Lung (tissue), 12 donors: ENCODE data around the gene MCRIP1. TPM values are rescaled to one million over a fixed set of nuclear protein-coding genes. Genes with fewer than 3 reads are reported as not detected.

ENCODE experiments used
- ATAC-seq: fragments of 200-7000 bp; cut with Tn5 transposase; one replicate; pipeline ENCODE4 v1.9.1; 2020; ENCODE audit warnings: moderate number of reproducible peaks; ENCODE audit not compliant: insufficient read depth, low FRiP score
- DNase-seq, 3 donors: peaks; one replicate each; pipeline ENCODE4 v3.0.0-alpha.2; 2013 to 2017
- H3K27ac ChIP-seq, 2 donors: one replicate each; pipeline ENCODE4 v1.5.1; 2013; ENCODE audit warnings: mild to moderate bottlenecking in 2 of 2, moderate library complexity in 2 of 2, control low read depth in 1 of 2, inconsistent platforms in 1 of 2, low read depth in 1 of 2, low read length in 1 of 2
- H3K27me3 ChIP-seq, 3 donors: one replicate each; pipeline ENCODE4 v1.5.1; 2013; ENCODE audit warnings: low read length in 2 of 3; ENCODE audit not compliant: control insufficient read depth in 3 of 3, insufficient read depth in 3 of 3
- H3K36me3 ChIP-seq, 4 donors: one replicate each; pipeline ENCODE4 v1.5.1; 2013; ENCODE audit warnings: low read length in 4 of 4, mild to moderate bottlenecking in 1 of 4, moderate library complexity in 1 of 4; ENCODE audit not compliant: control insufficient read depth in 4 of 4, insufficient read depth in 4 of 4
- H3K4me1 ChIP-seq, 5 donors: one replicate each; pipeline ENCODE4 v1.5.1; 2013; ENCODE audit warnings: low read length in 5 of 5, mild to moderate bottlenecking in 2 of 5, moderate library complexity in 1 of 5; ENCODE audit not compliant: control insufficient read depth in 5 of 5, insufficient read depth in 5 of 5
- H3K4me3 ChIP-seq: one replicate; pipeline ENCODE4 v1.5.1; 2013; ENCODE audit warnings: mild to moderate bottlenecking, control low read depth, moderate library complexity
- H3K9ac ChIP-seq, 2 donors: one replicate each; pipeline ENCODE4 v1.5.1; 2013; ENCODE audit warnings: low read length in 2 of 2, control low read depth in 1 of 2; ENCODE audit not compliant: insufficient read depth in 1 of 2
- H3K9me3 ChIP-seq, 4 donors: one replicate each; pipeline ENCODE4 v1.5.1; 2013; ENCODE audit warnings: low read length in 3 of 4, mild to moderate bottlenecking in 1 of 4, moderate library complexity in 1 of 4; ENCODE audit not compliant: control insufficient read depth in 4 of 4, insufficient read depth in 3 of 4
- WGBS, 2 donors: extraction: QIAGEN DNeasy Blood & Tissue Kit; methylation state at CpG; one replicate each; pipeline ENCODE4 v1.1.7; 2013; 5-methylcytosine and 5-hydroxymethylcytosine counted together
- polyA plus RNA-seq, 2 donors: library from polyadenylated mRNA; stranded (reverse); fragments of 200-250 nt; gene quantifications; one replicate each; pipeline ENCODE4 v1.2.1, GENCODE V29; 2013
- total RNA-seq, 2 donors: library from RNA; depleted of rRNA in 1 of 2; stranded (reverse); fragments of >200 nt in 1 of 2; gene quantifications; one replicate each; pipeline ENCODE4 v1.2.1, GENCODE V29; 2014 to 2021
- TF ChIP-seq, protein P1 (sequence below): IDR thresholded peaks from 2 replicates; pipeline ENCODE4 v1.5.1; 2012; ENCODE audit warnings: mild to moderate bottlenecking; ENCODE audit errors: control extremely low read depth, extremely low read depth
- donor health status: control.
- donor health status: control.
- donor health status: Bipolar disorder and iron deficiency.
- donor health status: healthy.
- donor health status: DM: yes; HTN: yes; CAD: no.

The MCRIP1 gene
- total and polyA plus RNA-seq, 4 donors = 47.6 to 188 (median 106) TPM

DNA sequence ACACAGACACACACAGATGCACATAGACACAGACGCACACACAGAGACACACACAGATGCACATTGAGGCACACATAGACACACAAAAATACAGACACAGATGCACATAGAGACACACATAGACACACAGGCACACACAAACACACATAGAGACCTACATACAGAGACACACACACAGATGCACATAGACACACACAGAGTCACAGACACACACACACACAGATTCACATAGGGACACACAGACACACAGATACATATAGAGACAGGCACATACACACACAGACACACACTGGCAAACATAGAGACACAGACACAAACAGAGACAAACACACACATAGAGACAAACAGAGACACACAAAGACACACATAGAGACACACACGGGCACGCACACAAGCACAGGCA is 39.0 kb downstream of the MCRIP1 start:
- TF ChIP-seq, protein P1, sequence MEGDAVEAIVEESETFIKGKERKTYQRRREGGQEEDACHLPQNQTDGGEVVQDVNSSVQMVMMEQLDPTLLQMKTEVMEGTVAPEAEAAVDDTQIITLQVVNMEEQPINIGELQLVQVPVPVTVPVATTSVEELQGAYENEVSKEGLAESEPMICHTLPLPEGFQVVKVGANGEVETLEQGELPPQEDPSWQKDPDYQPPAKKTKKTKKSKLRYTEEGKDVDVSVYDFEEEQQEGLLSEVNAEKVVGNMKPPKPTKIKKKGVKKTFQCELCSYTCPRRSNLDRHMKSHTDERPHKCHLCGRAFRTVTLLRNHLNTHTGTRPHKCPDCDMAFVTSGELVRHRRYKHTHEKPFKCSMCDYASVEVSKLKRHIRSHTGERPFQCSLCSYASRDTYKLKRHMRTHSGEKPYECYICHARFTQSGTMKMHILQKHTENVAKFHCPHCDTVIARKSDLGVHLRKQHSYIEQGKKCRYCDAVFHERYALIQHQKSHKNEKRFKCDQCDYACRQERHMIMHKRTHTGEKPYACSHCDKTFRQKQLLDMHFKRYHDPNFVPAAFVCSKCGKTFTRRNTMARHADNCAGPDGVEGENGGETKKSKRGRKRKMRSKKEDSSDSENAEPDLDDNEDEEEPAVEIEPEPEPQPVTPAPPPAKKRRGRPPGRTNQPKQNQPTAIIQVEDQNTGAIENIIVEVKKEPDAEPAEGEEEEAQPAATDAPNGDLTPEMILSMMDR = no peak
- Histone ChIP-seq H3K9me3 (no peaks in the 10 kb centered on the region), H3K9ac (no peak overlapping the region), H3K27ac (no peak overlapping the region), H3K4me1 (no peaks in the 10 kb centered on the region), H3K27me3 (peaks cover 0 to 10% (median 0%) of the 10 kb centered on the region in 3 donors), H3K36me3 (no peaks in the 10 kb centered on the region), H3K4me3 (no peak overlapping the region)
- ATAC-seq (no peak), DNase-seq (no peak)
- WGBS, 2 donors = 84 to 86% methylated on average over 3 of the region's 3 CpGs

DNA sequence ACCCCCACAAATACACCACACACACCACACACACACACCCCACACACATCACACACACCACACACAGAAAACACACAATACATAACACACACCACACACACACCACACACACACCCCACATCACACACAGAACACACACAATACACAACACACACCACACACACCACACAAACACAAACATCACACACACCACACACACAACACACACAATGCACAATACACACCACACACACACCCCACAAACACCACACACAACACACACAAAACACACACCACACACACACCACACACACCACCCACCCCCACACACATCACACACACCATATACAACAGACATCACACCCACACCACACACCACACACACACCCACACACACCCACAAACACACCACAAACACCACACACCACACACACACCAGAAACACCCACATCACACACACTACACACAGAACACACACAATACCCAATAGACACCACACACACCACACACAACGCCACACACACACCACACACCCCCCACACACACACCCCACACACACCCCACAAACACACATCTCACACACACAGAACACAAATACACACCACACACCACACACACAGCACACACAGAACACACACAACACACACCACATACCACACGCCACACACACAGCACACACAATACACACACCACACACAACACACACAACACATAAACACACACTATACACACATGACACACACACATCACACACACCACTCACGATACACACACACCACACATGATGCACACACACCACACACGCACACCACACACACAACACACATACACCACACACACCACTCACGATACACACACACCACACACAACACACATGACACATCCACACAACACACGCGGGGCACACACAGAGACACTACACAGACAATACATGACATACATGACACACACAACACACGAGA is 40.1 kb downstream of the MCRIP1 start:
- TF ChIP-seq, protein P1 = no peak
- DNase-seq (no peak), ATAC-seq (no peak)
- peaks cover 0 to 10% (median 0%) of the 10 kb centered on the region in 3 donors for H3K27me3 ChIP-seq
- H3K36me3 ChIP-seq = no peaks in the 10 kb centered on the region
- no peak overlapping the region for H3K4me3 ChIP-seq
- no peaks in the 10 kb centered on the region for H3K4me1 ChIP-seq
- no peak overlapping the region for H3K9ac ChIP-seq
- H3K9me3 ChIP-seq = no peaks in the 10 kb centered on the region
- H3K27ac ChIP-seq = no peak overlapping the region
- WGBS, 2 donors = 94% methylated on average over 8 of the region's 8 CpGs

Other genes starting within 250 kb of the MCRIP1 start
- gene NPLOC4, start 196.2 kb downstream of the MCRIP1 start, total RNA-seq = 10 to 100 TPM; 47.8 to 98.0 TPM
- gene NPLOC4, start 196.2 kb downstream of the MCRIP1 start, polyA plus RNA-seq = 10 to 100 TPM; 30.1 to 54.8 TPM
- 1 to 10 TPM; 1.4 to 4.7 TPM for gene TSPAN10, start 196.1 kb downstream of the MCRIP1 start, total RNA-seq
- gene TSPAN10, start 196.1 kb downstream of the MCRIP1 start, polyA plus RNA-seq = under 1 TPM; 0.61 to 0.85 TPM
- 1 to 10 TPM in 1 of 2 donors, not detected in 1; 1.8 TPM for gene PDE6G, start 176.7 kb downstream of the MCRIP1 start, total RNA-seq
- 1 to 10 TPM; 1.8 to 2.1 TPM for gene PDE6G, start 176.7 kb downstream of the MCRIP1 start, polyA plus RNA-seq
- gene OXLD1, start 166.7 kb downstream of the MCRIP1 start, total RNA-seq = 10 to 100 TPM in 1 of 2 donors, 1 to 10 TPM in 1; 8.9 to 35.1 TPM
- gene OXLD1, start 166.7 kb downstream of the MCRIP1 start, polyA plus RNA-seq = 10 to 100 TPM; 61.3 to 77.7 TPM
- gene CCDC137, start 166.6 kb downstream of the MCRIP1 start, total RNA-seq = 10 to 100 TPM; 10.2 to 23.6 TPM
- 10 to 100 TPM; 16.6 to 16.8 TPM for gene CCDC137, start 166.6 kb downstream of the MCRIP1 start, polyA plus RNA-seq
- 10 to 100 TPM; 27.4 to 31.8 TPM for gene ARL16, start 149.5 kb downstream of the MCRIP1 start, total RNA-seq
- 10 to 100 TPM; 27.8 to 59.5 TPM for gene ARL16, start 149.5 kb downstream of the MCRIP1 start, polyA plus RNA-seq
- gene HGS, start 149.3 kb downstream of the MCRIP1 start, total RNA-seq = 100 to 1,000 TPM in 1 of 2 donors, 10 to 100 TPM in 1; 51.5 to 128 TPM
- gene HGS, start 149.3 kb downstream of the MCRIP1 start, polyA plus RNA-seq = 100 to 1,000 TPM; 100 to 115 TPM
- gene MRPL12, start 129.9 kb downstream of the MCRIP1 start, total RNA-seq = 10 to 100 TPM in 1 of 2 donors, 1 to 10 TPM in 1; 6.1 to 74.9 TPM
- 100 to 1,000 TPM; 132 to 154 TPM for gene MRPL12, start 129.9 kb downstream of the MCRIP1 start, polyA plus RNA-seq
- 10 to 100 TPM in 1 of 2 donors, 1 to 10 TPM in 1; 4.3 to 21.0 TPM for gene SLC25A10, start 121.0 kb downstream of the MCRIP1 start, total RNA-seq
- 10 to 100 TPM; 13.0 to 21.5 TPM for gene SLC25A10, start 121.0 kb downstream of the MCRIP1 start, polyA plus RNA-seq
- under 1 TPM in 1 of 2 donors, not detected in 1; 0.11 TPM for gene GCGR, start 29.1 kb downstream of the MCRIP1 start, total RNA-seq
- gene GCGR, start 29.1 kb downstream of the MCRIP1 start, polyA plus RNA-seq = under 1 TPM; 0.09 to 0.12 TPM
- gene PPP1R27, start 1.8 kb upstream of the MCRIP1 start, total RNA-seq = not detected
- under 1 TPM in 1 of 2 donors, not detected in 1; 0.13 TPM for gene PPP1R27, start 1.8 kb upstream of the MCRIP1 start, polyA plus RNA-seq
- 100 to 1,000 TPM; 356 to 990 TPM for gene P4HB, start 27.2 kb upstream of the MCRIP1 start, total RNA-seq
- gene P4HB, start 27.2 kb upstream of the MCRIP1 start, polyA plus RNA-seq = 100 to 1,000 TPM; 695 to 862 TPM
- 100 to 1,000 TPM; 118 to 558 TPM for gene ARHGDIA, start 38.0 kb upstream of the MCRIP1 start, total RNA-seq
- 100 to 1,000 TPM; 327 to 464 TPM for gene ARHGDIA, start 38.0 kb upstream of the MCRIP1 start, polyA plus RNA-seq
- 10 to 100 TPM; 46.5 to 79.5 TPM for gene ALYREF, start 58.3 kb upstream of the MCRIP1 start, total RNA-seq
- 10 to 100 TPM; 26.1 to 65.8 TPM for gene ALYREF, start 58.3 kb upstream of the MCRIP1 start, polyA plus RNA-seq
- 100 to 1,000 TPM in 1 of 2 donors, 10 to 100 TPM in 1; 36.0 to 132 TPM for gene ANAPC11, start 58.4 kb upstream of the MCRIP1 start, total RNA-seq
- 100 to 1,000 TPM; 236 to 293 TPM for gene ANAPC11, start 58.4 kb upstream of the MCRIP1 start, polyA plus RNA-seq
- under 1 TPM; 0.48 to 0.55 TPM for gene NPB, start 68.9 kb upstream of the MCRIP1 start, total RNA-seq
- under 1 TPM; 0.41 to 0.44 TPM for gene NPB, start 68.9 kb upstream of the MCRIP1 start, polyA plus RNA-seq
- gene PCYT2, start 78.1 kb upstream of the MCRIP1 start, total RNA-seq = 10 to 100 TPM; 23.0 to 81.3 TPM
- gene PCYT2, start 78.1 kb upstream of the MCRIP1 start, polyA plus RNA-seq = 10 to 100 TPM; 53.8 to 91.6 TPM
- gene SIRT7, start 84.9 kb upstream of the MCRIP1 start, total RNA-seq = 10 to 100 TPM; 14.7 to 43.4 TPM
- gene SIRT7, start 84.9 kb upstream of the MCRIP1 start, polyA plus RNA-seq = 10 to 100 TPM; 30.5 to 35.3 TPM
- 10 to 100 TPM; 11.9 to 33.3 TPM for gene MAFG, start 94.4 kb upstream of the MCRIP1 start, total RNA-seq
- gene MAFG, start 94.4 kb upstream of the MCRIP1 start, polyA plus RNA-seq = 10 to 100 TPM; 17.2 to 29.3 TPM
- gene PYCR1, start 104.0 kb upstream of the MCRIP1 start, total RNA-seq = 10 to 100 TPM; 17.5 to 73.0 TPM
- gene PYCR1, start 104.0 kb upstream of the MCRIP1 start, polyA plus RNA-seq = 10 to 100 TPM; 21.4 to 66.0 TPM
- gene MYADML2, start 113.9 kb upstream of the MCRIP1 start, total RNA-seq = not detected
- not detected for gene MYADML2, start 113.9 kb upstream of the MCRIP1 start, polyA plus RNA-seq
- gene NOTUM, start 127.9 kb upstream of the MCRIP1 start, total RNA-seq = 1 to 10 TPM; 2.3 to 7.6 TPM
- gene NOTUM, start 127.9 kb upstream of the MCRIP1 start, polyA plus RNA-seq = 1 to 10 TPM in 1 of 2 donors, under 1 TPM in 1; 0.71 to 2.0 TPM
- 10 to 100 TPM; 22.9 to 55.3 TPM for gene ASPSCR1, start 144.3 kb upstream of the MCRIP1 start, total RNA-seq
- gene ASPSCR1, start 144.3 kb upstream of the MCRIP1 start, polyA plus RNA-seq = 10 to 100 TPM; 29.5 to 68.6 TPM
- 10 to 100 TPM; 21.5 to 86.9 TPM for gene CENPX, start 189.6 kb upstream of the MCRIP1 start, total RNA-seq
- 100 to 1,000 TPM; 116 to 121 TPM for gene CENPX, start 189.6 kb upstream of the MCRIP1 start, polyA plus RNA-seq
- 10 to 100 TPM; 13.3 to 26.6 TPM for gene LRRC45, start 190.0 kb upstream of the MCRIP1 start, total RNA-seq
- 10 to 100 TPM; 12.1 to 19.7 TPM for gene LRRC45, start 190.0 kb upstream of the MCRIP1 start, polyA plus RNA-seq
- gene RAC3, start 198.4 kb upstream of the MCRIP1 start, total RNA-seq = 1 to 10 TPM; 8.2 to 8.3 TPM
- 1 to 10 TPM; 6.0 to 8.0 TPM for gene RAC3, start 198.4 kb upstream of the MCRIP1 start, polyA plus RNA-seq
- gene DCXR, start 204.4 kb upstream of the MCRIP1 start, total RNA-seq = 100 to 1,000 TPM in 1 of 2 donors, 10 to 100 TPM in 1; 41.6 to 218 TPM
- gene DCXR, start 204.4 kb upstream of the MCRIP1 start, polyA plus RNA-seq = 100 to 1,000 TPM; 193 to 246 TPM
- 10 to 100 TPM; 34.7 to 37.5 TPM for gene RFNG, start 218.5 kb upstream of the MCRIP1 start, total RNA-seq
- gene RFNG, start 218.5 kb upstream of the MCRIP1 start, polyA plus RNA-seq = 10 to 100 TPM; 29.1 to 38.2 TPM
- 100 to 1,000 TPM in 1 of 2 donors, 10 to 100 TPM in 1; 71.0 to 102 TPM for gene GPS1, start 218.6 kb upstream of the MCRIP1 start, total RNA-seq
- 10 to 100 TPM; 79.0 to 99.8 TPM for gene GPS1, start 218.6 kb upstream of the MCRIP1 start, polyA plus RNA-seq
- 100 to 1,000 TPM in 1 of 2 donors, 10 to 100 TPM in 1; 40.0 to 117 TPM for gene DUS1L, start 232.5 kb upstream of the MCRIP1 start, total RNA-seq
- 100 to 1,000 TPM in 1 of 2 donors, 10 to 100 TPM in 1; 82.8 to 179 TPM for gene DUS1L, start 232.5 kb upstream of the MCRIP1 start, polyA plus RNA-seq